ACC112 (cell line): Measurements from ENCODE around the gene BPIFA1.

ENCODE experiments used
- H2AFZ ChIP-seq: fragments of 200-600 bp; sonication (generic); one replicate; pipeline ENCODE4 v1.6.0; 2017; ENCODE audit warnings: antibody characterized with exemption, low read length; ENCODE audit not compliant: unreplicated experiment
- H3K27ac ChIP-seq: fragments of 200-600 bp; sonication (generic); 2 replicates; pipeline ENCODE4 v1.5.1; 2014; ENCODE audit warnings: low read depth, mild to moderate bottlenecking, antibody characterized with exemption, low read length, moderate library complexity
- H3K27me3 ChIP-seq: fragments of 200-600 bp; sonication (generic); 2 replicates; pipeline ENCODE4 v1.6.1; 2014; ENCODE audit warnings: mild to moderate bottlenecking, antibody characterized with exemption, low read length, moderate library complexity, mixed read lengths; ENCODE audit not compliant: insufficient read depth
- H3K36me3 ChIP-seq: fragments of 200-600 bp; sonication (generic); 2 replicates; pipeline ENCODE4 v1.6.1; 2016; ENCODE audit warnings: mild to moderate bottlenecking, antibody characterized with exemption, low read length, moderate library complexity, mixed read lengths; ENCODE audit not compliant: insufficient read depth
- H3K4me1 ChIP-seq: fragments of 200-600 bp; sonication (generic); one replicate; pipeline ENCODE4 v1.6.1; 2016; ENCODE audit warnings: low read length, mixed read lengths; ENCODE audit not compliant: insufficient read depth, unreplicated experiment, control insufficient read depth
- H3K4me3 ChIP-seq: fragments of 200-600 bp; sonication (generic); 2 replicates; pipeline ENCODE4 v1.5.1; 2014; ENCODE audit warnings: mild to moderate bottlenecking, low read depth, low read length
- H3K79me2 ChIP-seq: fragments of 200-600 bp; sonication (generic); one replicate; pipeline ENCODE4 v1.6.0; 2016; ENCODE audit warnings: low read length; ENCODE audit not compliant: control insufficient read depth, unreplicated experiment, insufficient read depth

BPIFA1 gene

GRCh38 chr20:33284937-33285336 lies 49.1 kb downstream of the BPIFA1 start:
- no peak overlapping the region for H2AFZ ChIP-seq
- no peak overlapping the region for H3K27ac ChIP-seq
- no peaks in the 10 kb centered on the region for H3K4me1 ChIP-seq
- H3K36me3 ChIP-seq: no peaks in the 10 kb centered on the region
- H3K27me3 ChIP-seq: peaks cover 61% of the 10 kb centered on the region
- no peak overlapping the region for H3K4me3 ChIP-seq
- no peaks in the 10 kb centered on the region for H3K79me2 ChIP-seq

- peaks cover 55% of the 10 kb centered on the region for H3K27me3 ChIP-seq
- no peak overlapping the region for H3K27ac ChIP-seq
- no peaks in the 10 kb centered on the region for H3K79me2 ChIP-seq
- H3K36me3 ChIP-seq: no peaks in the 10 kb centered on the region
- no peak overlapping the region for H3K4me3 ChIP-seq
- no peaks in the 10 kb centered on the region for H3K4me1 ChIP-seq
- H2AFZ ChIP-seq: no peak overlapping the region
These were observed 50.2 kb downstream of the BPIFA1 start for GRCh38 chr20:33285861-33286495.

GRCh38 chr20:33287884-33288283 lies 52.1 kb downstream of the BPIFA1 start:
- H3K36me3 ChIP-seq: no peaks in the 10 kb centered on the region
- no peak overlapping the region for H3K4me3 ChIP-seq
- H3K27ac ChIP-seq: no peak overlapping the region
- peaks cover 45% of the 10 kb centered on the region for H3K27me3 ChIP-seq
- H3K79me2 ChIP-seq: no peaks in the 10 kb centered on the region
- no peak overlapping the region for H2AFZ ChIP-seq
- H3K4me1 ChIP-seq: no peaks in the 10 kb centered on the region

- no peaks in the 10 kb centered on the region for H3K36me3 ChIP-seq
- H3K27me3 ChIP-seq: peaks cover 30% of the 10 kb centered on the region
- no peak overlapping the region for H3K27ac ChIP-seq
- no peak overlapping the region for H2AFZ ChIP-seq
- no peak overlapping the region for H3K4me3 ChIP-seq
- H3K4me1 ChIP-seq: peaks cover 12% of the 10 kb centered on the region
- no peaks in the 10 kb centered on the region for H3K79me2 ChIP-seq
These were observed 55.1 kb downstream of the BPIFA1 start for GRCh38 chr20:33290852-33291251.

GRCh38 chr20:33291416-33291815 lies 55.6 kb downstream of the BPIFA1 start:
- Histone ChIP-seq H3K27me3 (peaks cover 25% of the 10 kb centered on the region), H3K4me3 (no peak overlapping the region), H3K4me1 (peaks cover 17% of the 10 kb centered on the region), H3K79me2 (no peaks in the 10 kb centered on the region), H2AFZ (no peak overlapping the region), H3K27ac (no peak overlapping the region), H3K36me3 (no peaks in the 10 kb centered on the region)

- Histone ChIP-seq H3K79me2 (no peaks in the 10 kb centered on the region), H3K4me1 (peaks cover 22% of the 10 kb centered on the region), H3K36me3 (no peaks in the 10 kb centered on the region), H2AFZ (no peak overlapping the region), H3K27ac (no peak overlapping the region), H3K27me3 (peaks cover 20% of the 10 kb centered on the region), H3K4me3 (no peak overlapping the region)
These were observed 56.1 kb downstream of the BPIFA1 start for GRCh38 chr20:33291830-33292355.
